ENCODE data around the gene CRYBB2.

GRCh38 chr22:25203082-25203481, 16.4 kb upstream of the CRYBB2 start:
- no peak for TF ChIP-seq EZH2 (IDR thresholded peaks at IDR 0.05)
- no peak for TF ChIP-seq POLR2AphosphoS5 (IDR thresholded peaks at IDR 0.05; ENCODE audit: borderline replicate concordance, low read depth, low read length)

Data from SK-N-MC (cell line).